Activated CD4-positive, CD25-positive, alpha-beta regulatory T cell treated with anti-CD3 and anti-CD28 coated beads, Interleukin-2, amount 50 U/mL, for 72 hours (primary cell): ENCODE results near the gene MTAP.

Experiments
- DNase-seq: peaks from one replicate; pipeline ENCODE4 v3.0.0; 2021

The MTAP gene

GRCh38 chr9:21854119-21854518, 51.7 kb downstream of the MTAP start:
- DNase-seq = no peak

- no peak for DNase-seq
These were observed 52.2 kb downstream of the MTAP start for GRCh38 chr9:21854594-21854993.

- no peak for DNase-seq
These were observed 54.1 kb downstream of the MTAP start for GRCh38 chr9:21856301-21857094.

- no peak for DNase-seq
These were observed 60.4 kb downstream of the MTAP start for GRCh38 chr9:21862871-21863270.

- DNase-seq = no peak
These were observed 62.1 kb downstream of the MTAP start for GRCh38 chr9:21864505-21864904.

- DNase-seq = no peak
These were observed 63.9 kb downstream of the MTAP start for GRCh38 chr9:21866302-21866701.

GRCh38 chr9:21871256-21871975, 69.0 kb downstream of the MTAP start:
- no peak for DNase-seq

GRCh38 chr9:21872696-21873095, 70.3 kb downstream of the MTAP start:
- no peak for DNase-seq

GRCh38 chr9:21873540-21874221, 71.2 kb downstream of the MTAP start:
- no peak for DNase-seq

GRCh38 chr9:21875893-21876292, 73.5 kb downstream of the MTAP start:
- DNase-seq = no peak

GRCh38 chr9:21883642-21884041, 81.2 kb downstream of the MTAP start:
- DNase-seq = no peak

- DNase-seq = no peak
These were observed 87.2 kb downstream of the MTAP start for GRCh38 chr9:21889673-21890072.

- no peak for DNase-seq
These were observed 88.3 kb downstream of the MTAP start for GRCh38 chr9:21890696-21891095.

- no peak for DNase-seq
These were observed 99.1 kb downstream of the MTAP start for GRCh38 chr9:21901546-21901945.

GRCh38 chr9:21902136-21902535, 99.7 kb downstream of the MTAP start:
- DNase-seq = no peak

GRCh38 chr9:21903380-21903965, 101.0 kb downstream of the MTAP start:
- DNase-seq = no peak

GRCh38 chr9:21904371-21904770, 101.9 kb downstream of the MTAP start:
- DNase-seq = no peak

- no peak for DNase-seq
These were observed 102.3 kb downstream of the MTAP start for GRCh38 chr9:21904776-21905175.

GRCh38 chr9:21906213-21906612, 103.8 kb downstream of the MTAP start:
- DNase-seq = no peak

- no peak for DNase-seq
These were observed 104.4 kb downstream of the MTAP start for GRCh38 chr9:21906881-21907280.

- DNase-seq = no peak
These were observed 117.2 kb downstream of the MTAP start for GRCh38 chr9:21919377-21920362.

- no peak for DNase-seq
These were observed 121.3 kb downstream of the MTAP start for GRCh38 chr9:21923694-21924093.
